Kidney epithelial cell (primary cell): ENCODE data around the gene TYRO3. TPM values are rescaled to one million over a fixed set of nuclear protein-coding genes. Genes with fewer than 3 reads are reported as not detected.

Experiments used
- DNase-seq: peaks from one replicate; pipeline ENCODE4 v3.0.0-alpha.2; 2010; ENCODE audit warnings: low read depth
- H3K27me3 ChIP-seq: 2 replicates; pipeline ENCODE4 v1.6.0; 2011; ENCODE audit warnings: low read length; ENCODE audit not compliant: control insufficient read depth, insufficient read depth
- H3K36me3 ChIP-seq: 2 replicates; pipeline ENCODE4 v1.5.1; 2011; ENCODE audit warnings: low read length; ENCODE audit not compliant: control insufficient read depth, insufficient read depth
- H3K4me3 ChIP-seq: 2 replicates; pipeline ENCODE4 v1.5.1; 2011; ENCODE audit warnings: low read depth, mild to moderate bottlenecking, control low read depth, low read length
- CTCF ChIP-seq: IDR thresholded peaks from 2 replicates; pipeline ENCODE4 v1.5.1; 2011; ENCODE audit warnings: mild to moderate bottlenecking, moderate library complexity, low read length, control low read depth, inconsistent platforms; ENCODE audit not compliant: insufficient read depth, poor library complexity, severe bottlenecking
- total RNA-seq: library from RNA; depleted of rRNA; stranded (reverse); fragments of >200 nt; gene quantifications from 2 replicates; pipeline ENCODE4 v1.2.3, GENCODE V29; 2015

The TYRO3 gene
- total RNA-seq, 1 donor from 2014 or later, result 5.2 TPM

- no peak overlapping the region for H3K4me3 ChIP-seq
- peaks cover 38% of the 10 kb centered on the region for H3K27me3 ChIP-seq
- H3K36me3 ChIP-seq, result no peaks in the 10 kb centered on the region
- DNase-seq, result no peak
- TF ChIP-seq CTCF, result no peak
These were observed 46.0 kb upstream of the TYRO3 start for GRCh38 chr15:41512940-41513505.

- Histone ChIP-seq H3K4me3 (no peak within 1 kb of the TSS), H3K27me3 (peaks cover 38% of the 10 kb centered on the region), H3K36me3 (no peaks in the 10 kb centered on the region)
- DNase-seq, result no peak
- TF ChIP-seq CTCF, result no peak
These were observed 45.3 kb upstream of the TYRO3 start, which contains the start of gene LTK for GRCh38 chr15:41513506-41514227. LTK (minus strand) TSS chr15:41513827; CDS start chr15:41513709, 118 bp downstream.

GRCh38 chr15:41517895-41518449 lies 41.0 kb upstream of the TYRO3 start:
- peaks cover 1% of the 10 kb centered on the region for H3K36me3 ChIP-seq
- no peak for DNase-seq
- H3K27me3 ChIP-seq, result peaks cover 14% of the 10 kb centered on the region
- no peak for TF ChIP-seq CTCF
- H3K4me3 ChIP-seq, result no peak overlapping the region

GRCh38 chr15:41520636-41521035 lies 38.4 kb upstream of the TYRO3 start:
- peaks cover 1% of the 10 kb centered on the region for H3K36me3 ChIP-seq
- TF ChIP-seq CTCF, result no peak
- H3K4me3 ChIP-seq, result no peak overlapping the region
- no peaks in the 10 kb centered on the region for H3K27me3 ChIP-seq
- DNase-seq, result no peak

GRCh38 chr15:41521614-41522013 lies 37.4 kb upstream of the TYRO3 start:
- TF ChIP-seq CTCF, result no peak
- peaks cover 1% of the 10 kb centered on the region for H3K36me3 ChIP-seq
- DNase-seq, result no peak
- no peak overlapping the region for H3K4me3 ChIP-seq
- no peaks in the 10 kb centered on the region for H3K27me3 ChIP-seq
